HG03280 (cell line): ENCODE results near the gene CCNQ.

Source experiments
- ATAC-seq: cut with Tn5 transposase; IDR thresholded peaks from one replicate; pipeline ENCODE4 v1.9.1; 2021; ENCODE audit warnings: mild to moderate bottlenecking, moderate library complexity; ENCODE audit not compliant: unreplicated experiment

CCNQ gene

GRCh38 chrX:153637121-153638040 is 38.4 kb upstream of the CCNQ start:
- no peak for ATAC-seq

- no peak for ATAC-seq
Measured at GRCh38 chrX:153636716-153637115, 37.8 kb upstream of the CCNQ start.

GRCh38 chrX:153635788-153636668 is 37.1 kb upstream of the CCNQ start:
- no peak for ATAC-seq

- no peak for ATAC-seq
Measured at GRCh38 chrX:153635388-153635787, 36.4 kb upstream of the CCNQ start.

- ATAC-seq = no peak
Measured at GRCh38 chrX:153634832-153635231, 35.9 kb upstream of the CCNQ start.

GRCh38 chrX:153634236-153634635 is 35.3 kb upstream of the CCNQ start:
- ATAC-seq = no peak

GRCh38 chrX:153633607-153634180 is 34.8 kb upstream of the CCNQ start:
- ATAC-seq = no peak

GRCh38 chrX:153633048-153633447 is 34.1 kb upstream of the CCNQ start:
- no peak for ATAC-seq

GRCh38 chrX:153632595-153632946 is 33.6 kb upstream of the CCNQ start:
- no peak for ATAC-seq

- ATAC-seq = no peak
Measured at GRCh38 chrX:153631907-153632594, 33.1 kb upstream of the CCNQ start.

- ATAC-seq = no peak
Measured at GRCh38 chrX:153631346-153631745, 32.4 kb upstream of the CCNQ start.

- ATAC-seq = no peak
Measured at GRCh38 chrX:153628665-153629064, 29.7 kb upstream of the CCNQ start.

- ATAC-seq = no peak
Measured at GRCh38 chrX:153628129-153628528, 29.2 kb upstream of the CCNQ start.

GRCh38 chrX:153627675-153628111 is 28.8 kb upstream of the CCNQ start:
- ATAC-seq = no peak

GRCh38 chrX:153626863-153627674 is 28.1 kb upstream of the CCNQ start:
- ATAC-seq = no peak

GRCh38 chrX:153626025-153626633 is 27.2 kb upstream of the CCNQ start:
- no peak for ATAC-seq

GRCh38 chrX:153625271-153626024 is 26.5 kb upstream of the CCNQ start:
- ATAC-seq = no peak

GRCh38 chrX:153624196-153625091 is 25.5 kb upstream of the CCNQ start:
- ATAC-seq = no peak
